HepG2 (cell line): ENCODE measurements around the gene MAIP1. TPM values are rescaled to one million over a fixed set of nuclear protein-coding genes. Genes with fewer than 3 reads are reported as not detected.

Experiments used
- CERS6 ChIP-seq: sonication (generic); formaldehyde crosslinking; IDR thresholded peaks from 2 replicates; pipeline ENCODE4 v1.5.0; 2020; ENCODE audit warnings: missing genetic modification reagents
- ELF4 ChIP-seq: sonication (generic); formaldehyde crosslinking; IDR thresholded peaks from 2 replicates; pipeline ENCODE4 v1.5.0; 2020; ENCODE audit warnings: missing genetic modification reagents, mild to moderate bottlenecking, moderate library complexity, borderline replicate concordance
- FOSL2 ChIP-seq: sonication (generic); formaldehyde crosslinking; IDR thresholded peaks from 2 replicates; pipeline ENCODE4 v1.4.0; 2020; ENCODE audit warnings: missing genetic modification reagents
- GATAD2A ChIP-seq: IDR thresholded peaks from 2 replicates; pipeline ENCODE4 v1.6.1; 2016
- GFI1 ChIP-seq: sonication (generic); formaldehyde crosslinking; IDR thresholded peaks from 2 replicates; pipeline ENCODE4 v1.5.0; 2020; ENCODE audit warnings: missing genetic modification reagents, mild to moderate bottlenecking, borderline replicate concordance
- HMG20A ChIP-seq: IDR thresholded peaks from 2 replicates; pipeline ENCODE4 v1.6.1; 2016; ENCODE audit warnings: borderline replicate concordance
- JARID2 ChIP-seq: sonication (generic); formaldehyde crosslinking; IDR thresholded peaks from 2 replicates; pipeline ENCODE4 v1.8.1; 2023; ENCODE audit warnings: missing genetic modification reagents, inconsistent platforms; ENCODE audit not compliant: insufficient replicate concordance
- JDP2 ChIP-seq: sonication (generic); formaldehyde crosslinking; IDR thresholded peaks from 2 replicates; pipeline ENCODE4 v1.8.1; 2022; ENCODE audit warnings: missing genetic modification reagents, borderline replicate concordance
- JUND ChIP-seq: sonication (generic); formaldehyde crosslinking; IDR thresholded peaks from 2 replicates; pipeline ENCODE4 v1.8.0; 2022; ENCODE audit warnings: mild to moderate bottlenecking, missing genetic modification reagents
- MNT ChIP-seq: fragments of 450-650 bp; IDR thresholded peaks from 2 replicates; pipeline ENCODE4 v1.6.1; 2016
- MTF2 ChIP-seq: sonication (generic); formaldehyde crosslinking; IDR thresholded peaks from 2 replicates; pipeline ENCODE4 v1.5.0; 2020; ENCODE audit warnings: missing genetic modification reagents, borderline replicate concordance
- MYPOP ChIP-seq: sonication (generic); formaldehyde crosslinking; IDR thresholded peaks from 2 replicates; pipeline ENCODE4 v1.8.1; 2023; ENCODE audit warnings: mild to moderate bottlenecking, moderate library complexity, missing genetic modification reagents
- NR1H2 ChIP-seq: sonication (generic); formaldehyde crosslinking; IDR thresholded peaks from 2 replicates; pipeline ENCODE4 v1.8.1; 2022; ENCODE audit warnings: low read depth, missing genetic modification reagents, borderline replicate concordance
- NR3C1 ChIP-seq: sonication (generic); formaldehyde crosslinking; IDR thresholded peaks from 2 replicates; pipeline ENCODE4 v1.4.0; 2020; ENCODE audit warnings: missing genetic modification reagents
- PAXIP1 ChIP-seq: sonication (generic); formaldehyde crosslinking; conservative IDR thresholded peaks from 2 replicates; pipeline ENCODE4 v1.4.0; 2020; ENCODE audit warnings: mild to moderate bottlenecking, missing genetic modification reagents, moderate library complexity
- XBP1 ChIP-seq: sonication (generic); formaldehyde crosslinking; IDR thresholded peaks from 2 replicates; pipeline ENCODE4 v1.5.0; 2020; ENCODE audit warnings: missing genetic modification reagents
- YEATS2 ChIP-seq: sonication (generic); formaldehyde crosslinking; IDR thresholded peaks from 2 replicates; pipeline ENCODE4 v1.4.0; 2020; ENCODE audit warnings: missing genetic modification reagents, borderline replicate concordance
- ZBTB43 ChIP-seq: sonication (generic); formaldehyde crosslinking; conservative IDR thresholded peaks from 2 replicates; pipeline ENCODE4 v1.4.0; 2020; ENCODE audit warnings: missing genetic modification reagents
- ZMAT5 ChIP-seq: sonication (generic); formaldehyde crosslinking; IDR thresholded peaks from 2 replicates; pipeline ENCODE4 v1.5.0; 2020; ENCODE audit warnings: mild to moderate bottlenecking, low read depth, missing genetic modification reagents, borderline replicate concordance
- ZNF235 ChIP-seq: sonication (generic); formaldehyde crosslinking; IDR thresholded peaks from 2 replicates; pipeline ENCODE4 v1.8.1; 2023; ENCODE audit warnings: mild to moderate bottlenecking, missing genetic modification reagents, borderline replicate concordance
- ZNF547 ChIP-seq: sonication (generic); formaldehyde crosslinking; IDR thresholded peaks from 2 replicates; pipeline ENCODE4 v1.5.1; 2020; ENCODE audit warnings: mild to moderate bottlenecking, missing genetic modification reagents
- ZNF75D ChIP-seq: sonication (generic); formaldehyde crosslinking; IDR thresholded peaks from 2 replicates; pipeline ENCODE4 v1.8.1; 2023; ENCODE audit warnings: missing genetic modification reagents, mild to moderate bottlenecking, borderline replicate concordance
- polyA plus RNA-seq, 8 experiments: library from polyadenylated mRNA; depleted of rRNA in 3 of 8; stranded (reverse) in 7 of 8; unstranded in 1 of 8; fragments of >200 nt; fragmentation: Illumina TruSeq in 4 of 8; extraction: Trizol in 4 of 8; gene quantifications; 2 replicates each; pipeline versions ENCODE4 v1.2.1 to v1.2.3, GENCODE V29; 2011 to 2016; ENCODE audit warnings: low read depth in 4 of 8, missing spikeins in 1 of 8, mixed read lengths in 1 of 8; ENCODE audit not compliant: insufficient read depth in 1 of 8
- total RNA-seq, 5 experiments: library from RNA; depleted of rRNA; stranded (reverse); fragments of >200 nt; fragmentation: Illumina TruSeq; extraction: Trizol; gene quantifications; 2 replicates each; pipeline ENCODE4 v1.2.3, GENCODE V29; 2016; ENCODE audit warnings: low read depth in 1 of 5

The MAIP1 gene
- total and polyA plus RNA-seq, 2 of the 13 experiments (the other 11 are each of a cell fraction or from before 2014, with no cell fraction given): 22.3 to 72.9 TPM

GRCh38 chr2:199977984-199978415 is 22.6 kb downstream of the MAIP1 start (continued):
- TF ChIP-seq PAXIP1 (CRISPR knock-in tag) (peak; percentile 35), ZNF75D (CRISPR knock-in tag) (no peak), NR3C1 (CRISPR knock-in tag) (no peak), CERS6 (CRISPR knock-in tag) (no peak), GFI1 (CRISPR knock-in tag) (0 out of 2 replicates have a peak, but pooled peaks have one; percentile 21), HMG20A (CRISPR knock-in tag) (0 out of 2 replicates have a peak, but pooled peaks have one; percentile 19), ZNF547 (CRISPR knock-in tag) (no peak), ZNF235 (CRISPR knock-in tag) (no peak), MYPOP (CRISPR knock-in tag) (no peak), MTF2 (CRISPR knock-in tag) (no peak), YEATS2 (CRISPR knock-in tag) (no peak), GATAD2A (0 out of 2 replicates have a peak, but pooled peaks have one; percentile 38), ZBTB43 (CRISPR knock-in tag) (no peak), NR1H2 (no peak), MNT (no peak), JUND (CRISPR knock-in tag) (0 out of 2 replicates have a peak, but pooled peaks have one; percentile 12), ELF4 (CRISPR knock-in tag) (no peak), JARID2 (CRISPR knock-in tag) (no peak), JDP2 (CRISPR knock-in tag) (no peak), FOSL2 (CRISPR knock-in tag) (peak; percentile 78), XBP1 (CRISPR knock-in tag) (no peak), ZMAT5 (CRISPR knock-in tag) (no peak)
